DMS 273 treated with DMSO at 0.1 percent for 48 hours (cell line): ENCODE data around the gene CCIN.
"Not testable (repeated sequence)": the region's sequence is repeated elsewhere in the genome, so short reads cannot be mapped to it uniquely, and the experiment has no call there.

ENCODE experiments used
- DNase-seq: peaks from one replicate; lab custom pipeline; 2025; lab: John Stamatoyannopoulos, UW

The CCIN gene

DNA sequence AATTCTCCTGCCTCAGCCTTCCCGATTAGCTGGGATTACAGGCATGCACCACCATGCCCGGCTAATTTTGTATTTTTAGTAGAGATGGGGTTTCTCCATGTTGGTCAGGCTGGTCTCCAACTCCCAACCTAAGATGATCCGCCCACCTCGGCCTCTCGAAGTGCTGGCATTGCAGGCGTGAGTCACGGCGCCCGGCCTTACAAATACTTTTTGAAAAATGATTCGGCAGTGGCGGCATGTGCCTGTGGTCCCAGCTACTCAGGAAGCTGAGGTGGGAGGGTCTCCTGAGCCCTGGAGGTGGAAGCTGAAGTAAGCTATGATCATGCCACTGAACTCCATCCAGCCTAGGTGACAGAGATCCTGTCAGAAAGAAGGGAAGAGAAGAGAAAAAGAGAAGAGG, 9.1 kb upstream of the CCIN start:
- not testable (repeated sequence) for DNase-seq

DNA sequence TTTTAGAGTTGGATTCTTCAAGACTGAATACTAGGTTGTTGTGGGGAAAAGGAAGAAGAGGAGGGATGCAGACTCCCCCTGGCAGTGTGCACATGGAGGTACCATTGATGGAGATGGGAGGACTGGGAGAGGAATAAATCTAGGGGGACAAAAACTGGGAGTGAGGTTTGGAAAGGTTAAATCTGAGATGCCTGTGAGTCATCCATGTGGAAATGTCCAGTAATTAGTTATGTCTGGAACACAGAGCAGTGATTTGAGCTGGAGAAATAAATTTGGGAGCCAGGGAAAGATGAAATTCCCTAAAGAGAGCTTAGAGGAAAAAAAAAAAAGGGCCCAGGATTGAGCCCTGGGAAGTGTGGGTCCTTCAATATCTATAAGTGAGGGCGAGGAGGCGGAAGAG, 8.0 kb upstream of the CCIN start:
- DNase-seq, result no peak

DNA sequence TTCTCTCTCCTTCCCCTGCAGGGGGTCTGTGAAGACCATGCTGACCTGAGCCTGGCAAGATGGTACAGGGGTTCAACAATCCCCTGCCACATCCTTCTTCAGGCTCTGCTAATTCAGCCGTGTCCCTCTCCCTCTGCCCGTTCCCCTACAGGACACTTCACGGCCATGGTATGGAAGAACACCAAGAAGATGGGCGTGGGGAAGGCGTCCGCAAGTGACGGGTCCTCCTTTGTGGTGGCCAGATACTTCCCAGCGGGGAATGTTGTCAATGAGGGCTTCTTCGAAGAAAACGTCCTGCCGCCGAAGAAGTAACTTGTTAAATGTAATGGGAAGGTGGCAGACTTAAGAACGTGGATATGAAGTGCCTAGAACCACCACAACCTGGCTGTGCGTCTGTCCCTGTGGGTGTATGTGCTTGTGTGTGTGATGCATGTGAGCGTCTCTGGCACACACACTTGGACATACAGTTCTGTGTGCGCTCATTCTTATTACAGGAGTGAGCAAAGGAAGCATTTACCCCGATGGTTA, 6.9 kb upstream of the CCIN start:
- no peak for DNase-seq

DNA sequence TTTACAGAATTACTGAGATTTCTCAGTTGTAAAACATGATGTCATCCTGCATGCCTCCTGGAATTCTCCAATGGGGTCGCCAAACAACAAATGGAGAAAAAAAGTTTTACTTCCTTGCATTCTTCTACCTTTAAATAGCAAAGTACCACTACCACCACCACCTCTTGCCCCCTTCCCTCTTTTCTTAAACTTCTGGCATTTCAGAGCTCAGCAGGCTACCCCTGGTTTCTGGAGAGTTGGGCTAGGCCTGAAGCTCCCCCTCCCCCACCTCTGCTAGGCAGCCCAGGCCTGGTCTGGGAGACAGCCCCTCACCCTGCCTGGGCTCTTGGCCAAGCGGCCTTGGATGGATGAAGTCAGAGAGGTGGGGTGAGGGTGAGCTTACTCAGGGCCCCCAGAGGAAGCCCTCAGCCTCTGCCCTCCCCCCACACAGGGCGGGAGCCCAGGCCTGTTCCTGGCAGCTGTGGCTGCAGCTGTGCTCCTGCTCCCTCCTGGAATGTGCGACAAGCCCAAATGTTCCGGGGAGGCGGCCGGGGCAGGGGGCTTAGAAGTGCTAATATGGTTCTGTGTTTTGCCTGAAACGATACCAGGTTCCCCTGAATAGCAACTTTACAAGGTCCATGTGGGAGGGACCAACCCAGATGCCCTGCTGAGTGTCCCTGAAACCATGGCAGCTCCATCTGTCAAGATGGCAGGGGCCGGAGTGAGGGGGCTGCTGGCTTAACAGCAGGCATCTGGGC, 6.0 kb upstream of the CCIN start:
- peak; percentile 77 for DNase-seq

DNA sequence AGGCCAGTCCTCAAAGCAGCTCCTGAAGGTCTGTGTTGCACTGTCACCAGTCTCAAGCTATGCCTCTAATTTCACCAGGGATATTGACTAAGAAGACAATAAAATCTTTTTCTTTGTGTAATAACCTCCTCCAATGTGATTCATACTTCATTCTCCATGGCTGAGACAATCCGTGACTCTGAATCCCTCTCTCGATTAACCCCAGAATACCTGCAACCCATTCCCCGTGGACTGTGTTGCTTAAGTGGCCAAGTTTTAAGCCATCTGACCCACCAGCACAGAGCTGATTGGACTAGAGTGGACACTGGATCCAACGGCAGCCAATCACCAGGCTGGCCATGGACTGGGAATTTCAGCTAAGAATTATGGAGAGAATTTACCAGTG, 5.4 kb upstream of the CCIN start:
- peak; percentile 46 for DNase-seq

DNA sequence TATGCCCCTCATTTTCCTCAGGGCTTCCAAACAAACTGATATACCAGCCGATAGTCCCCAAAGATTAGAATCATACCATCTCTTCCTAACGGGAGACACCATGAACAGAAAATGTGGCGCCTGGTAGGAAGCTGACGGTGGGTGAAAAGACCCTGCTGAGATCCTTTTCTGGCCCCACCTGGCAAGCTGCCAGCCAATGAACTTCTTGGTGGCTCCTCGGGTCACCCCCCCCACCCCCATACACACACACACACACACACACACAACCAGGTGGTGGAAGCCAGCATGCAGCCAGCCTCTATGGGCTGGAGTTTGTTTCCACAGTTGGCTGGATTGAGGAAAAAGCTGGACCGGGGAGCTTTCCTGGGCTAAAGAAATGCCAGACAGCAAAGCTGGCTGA, 4.8 kb upstream of the CCIN start:
- no peak for DNase-seq

DNA sequence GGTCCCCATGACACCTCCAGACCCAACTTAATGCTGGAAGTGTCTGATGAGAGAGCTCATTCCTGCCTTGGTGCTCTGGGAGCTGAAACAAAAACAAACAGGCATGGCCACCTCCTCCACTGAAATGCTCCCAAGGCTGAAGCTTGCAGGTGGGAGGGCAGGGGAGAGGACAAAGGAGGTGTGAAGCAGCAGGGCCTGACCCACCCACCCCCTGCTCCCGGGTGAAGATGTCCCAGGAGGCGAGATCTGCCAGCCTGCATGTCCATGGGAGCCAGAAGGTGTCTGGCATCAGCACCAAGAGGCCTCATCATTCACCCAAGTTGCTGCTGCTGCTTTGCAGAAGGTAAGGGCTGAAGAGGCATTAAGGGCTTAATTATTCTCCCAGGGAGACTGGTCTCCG, 4.2 kb upstream of the CCIN start:
- no peak for DNase-seq

DNA sequence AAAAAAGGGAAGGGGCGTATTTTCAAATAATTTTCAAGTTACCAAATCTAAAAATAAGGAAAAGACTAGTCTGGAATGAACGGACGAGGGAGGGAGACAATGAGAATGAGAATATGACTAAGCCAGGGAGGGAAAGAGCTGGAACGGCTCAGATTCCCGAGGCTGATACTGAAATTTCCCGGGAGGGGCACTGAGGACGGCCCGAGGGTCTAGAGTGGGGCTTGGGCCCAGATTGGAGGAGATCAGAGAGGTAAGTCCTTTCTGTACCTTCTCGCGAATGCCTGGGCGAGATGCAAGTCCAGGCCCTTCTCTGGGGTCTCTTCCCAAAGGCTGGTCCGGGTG, 3.4 kb upstream of the CCIN start:
- no peak for DNase-seq

DNA sequence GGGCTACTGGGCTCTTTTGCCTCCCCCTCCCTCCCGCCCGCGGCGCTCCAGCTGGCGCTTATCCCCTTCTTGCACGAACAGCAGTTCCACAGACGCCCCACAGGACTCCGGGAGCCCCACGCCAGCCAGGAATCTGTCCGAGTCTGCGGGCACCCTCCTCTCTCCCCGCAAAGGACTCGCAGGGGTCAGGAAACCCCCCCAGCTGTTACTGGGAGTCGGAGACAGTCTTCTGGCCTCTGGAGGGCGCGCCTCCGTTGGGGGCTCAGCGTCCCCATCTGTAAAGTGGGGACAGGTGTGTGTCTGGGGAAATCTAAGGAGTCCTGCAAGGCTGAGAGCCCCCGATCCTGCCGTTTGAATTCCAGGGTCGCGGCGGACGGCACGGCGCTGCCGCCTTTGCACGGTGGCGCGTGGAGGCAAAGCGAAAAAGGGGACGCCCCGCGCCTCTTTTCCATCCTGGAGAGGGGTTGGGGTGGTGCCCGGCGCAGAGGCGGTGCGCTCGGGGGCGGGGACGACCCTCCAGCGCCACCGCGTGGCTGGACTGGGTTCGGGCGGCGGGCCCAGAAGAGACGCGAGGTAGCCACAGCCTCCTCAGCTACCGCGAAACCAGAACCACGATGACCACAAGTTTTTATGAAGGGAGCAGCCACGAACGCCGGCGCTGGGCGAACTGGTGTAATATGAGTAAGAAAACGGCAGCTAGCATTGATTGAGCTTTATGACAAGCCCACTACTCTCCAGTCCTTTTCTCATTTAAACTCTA, 2.8 kb upstream of the CCIN start:
- peak; percentile 65 for DNase-seq

DNA sequence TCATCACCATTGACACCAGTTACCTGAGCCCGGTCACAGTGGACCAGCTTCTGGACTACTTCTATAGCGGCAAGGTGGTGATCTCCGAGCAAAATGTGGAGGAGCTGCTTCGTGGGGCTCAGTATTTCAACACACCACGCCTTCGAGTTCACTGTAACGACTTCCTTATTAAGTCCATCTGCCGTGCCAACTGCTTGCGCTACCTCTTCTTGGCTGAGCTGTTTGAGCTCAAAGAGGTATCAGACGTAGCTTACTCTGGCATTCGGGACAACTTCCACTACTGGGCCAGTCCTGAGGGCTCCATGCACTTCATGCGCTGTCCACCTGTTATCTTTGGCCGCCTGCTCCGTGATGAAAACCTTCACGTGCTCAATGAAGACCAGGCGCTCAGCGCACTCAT, 520 bp downstream of the CCIN start:
- DNase-seq, result no peak

DNA sequence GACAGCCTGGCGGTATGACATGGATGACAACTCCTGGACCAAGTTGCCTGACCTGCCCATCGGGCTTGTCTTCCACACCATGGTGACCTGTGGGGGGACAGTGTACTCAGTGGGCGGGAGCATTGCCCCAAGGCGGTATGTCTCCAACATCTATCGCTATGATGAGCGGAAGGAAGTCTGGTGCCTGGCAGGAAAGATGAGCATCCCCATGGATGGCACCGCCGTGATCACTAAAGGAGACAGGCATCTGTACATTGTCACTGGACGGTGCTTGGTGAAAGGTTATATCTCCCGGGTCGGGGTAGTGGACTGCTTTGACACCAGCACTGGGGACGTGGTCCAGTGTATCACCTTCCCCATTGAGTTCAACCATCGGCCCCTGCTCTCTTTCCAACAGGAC, 1.3 kb downstream of the CCIN start:
- DNase-seq, result no peak

DNA sequence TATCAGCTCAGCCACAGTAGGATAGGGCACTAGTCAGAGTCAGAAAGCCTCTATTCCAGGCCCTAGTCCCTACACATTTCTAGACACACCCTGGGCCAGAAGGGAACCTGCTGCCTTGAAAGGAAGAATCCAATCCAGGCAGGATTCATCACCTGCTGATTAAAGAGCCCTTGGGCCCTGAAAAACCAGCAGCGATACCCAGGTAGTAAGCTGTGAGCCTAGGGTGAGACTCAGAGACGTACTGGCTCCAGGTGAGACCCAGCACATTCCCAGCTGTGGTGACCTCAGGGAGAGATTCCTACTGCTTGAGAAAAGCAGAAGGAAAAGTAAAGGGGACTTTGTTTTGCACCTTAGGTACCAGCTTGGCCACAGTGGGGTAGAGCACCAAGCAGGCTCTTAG, 4.7 kb downstream of the CCIN start:
- DNase-seq, result no peak

DNA sequence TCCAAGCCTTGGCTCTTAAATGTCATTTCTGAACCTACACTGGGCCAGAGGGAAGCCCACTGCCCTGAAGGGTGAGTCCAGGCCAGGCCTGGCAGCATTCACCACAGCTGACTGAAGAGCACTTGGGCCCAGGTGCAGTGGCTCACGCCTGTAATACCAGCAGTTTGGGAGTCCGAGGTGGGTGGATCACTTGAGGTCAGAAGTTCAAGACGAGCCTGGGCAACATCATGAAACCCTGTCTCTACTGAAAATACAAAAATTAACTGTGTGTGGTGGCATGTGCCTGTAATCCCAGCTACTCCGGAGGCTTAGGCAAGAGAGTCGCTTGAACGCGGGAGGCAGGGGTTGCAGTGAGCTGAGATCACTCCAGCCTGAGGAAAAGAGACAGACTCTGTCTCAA, 5.1 kb downstream of the CCIN start:
- no peak for DNase-seq

DNA sequence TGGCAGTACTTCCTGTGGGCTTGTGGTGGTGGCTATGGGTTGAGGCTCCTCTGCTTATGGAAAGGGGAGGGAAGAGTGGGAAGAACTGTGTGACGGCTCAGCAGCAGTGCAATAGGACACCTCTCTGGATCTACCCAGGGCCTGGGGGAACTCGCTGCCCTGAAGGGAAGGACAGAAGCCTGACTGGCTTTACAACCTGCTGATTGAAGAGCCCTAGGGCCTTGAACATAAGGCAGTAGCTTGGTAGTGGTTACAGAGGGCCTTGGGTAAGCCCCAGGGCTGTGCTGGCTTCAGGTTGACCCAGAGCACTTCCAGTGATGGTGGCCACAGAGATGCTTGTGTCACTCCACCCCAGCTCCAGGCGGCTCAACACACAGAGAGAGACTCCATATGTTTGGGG, 5.5 kb downstream of the CCIN start:
- no peak for DNase-seq

DNA sequence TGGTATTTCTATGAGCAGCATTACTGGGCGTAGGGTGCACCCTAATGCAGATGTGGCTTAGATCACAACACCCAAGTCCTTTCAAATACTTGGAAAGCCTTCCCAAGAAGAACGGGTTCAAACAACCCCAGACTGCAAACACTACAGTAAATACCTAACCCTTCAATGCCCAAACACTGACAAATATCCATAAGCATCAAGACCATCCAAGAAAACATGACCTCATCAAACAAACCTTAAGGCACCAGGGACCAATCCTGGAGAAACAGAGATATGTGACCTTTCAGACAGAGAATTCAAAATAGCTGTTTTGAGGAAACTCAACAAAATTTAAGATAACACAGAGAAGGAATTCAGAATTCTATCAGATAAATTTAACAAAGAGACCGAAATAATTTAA, 6.0 kb downstream of the CCIN start:
- not testable (repeated sequence) for DNase-seq

DNA sequence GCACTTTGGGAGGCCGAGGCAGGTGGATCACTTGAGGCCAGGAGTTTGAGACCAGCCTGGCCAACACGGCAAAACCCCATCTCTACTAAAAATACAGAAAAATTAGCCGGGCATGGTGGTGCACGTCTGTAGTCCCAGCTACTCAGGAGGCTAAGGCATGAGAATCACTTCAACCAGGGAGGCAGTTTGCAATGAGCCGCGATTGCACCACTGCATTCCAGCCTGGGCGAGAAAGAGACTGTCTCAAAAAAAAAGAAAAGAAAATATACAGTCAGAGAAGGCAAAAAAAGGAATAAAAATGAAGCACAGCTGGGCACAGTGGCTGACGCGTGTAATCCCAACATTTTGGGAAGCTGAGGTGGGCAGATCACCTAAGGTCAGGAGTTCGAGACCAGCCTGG, 7.3 kb downstream of the CCIN start:
- not testable (repeated sequence) for DNase-seq

DNA sequence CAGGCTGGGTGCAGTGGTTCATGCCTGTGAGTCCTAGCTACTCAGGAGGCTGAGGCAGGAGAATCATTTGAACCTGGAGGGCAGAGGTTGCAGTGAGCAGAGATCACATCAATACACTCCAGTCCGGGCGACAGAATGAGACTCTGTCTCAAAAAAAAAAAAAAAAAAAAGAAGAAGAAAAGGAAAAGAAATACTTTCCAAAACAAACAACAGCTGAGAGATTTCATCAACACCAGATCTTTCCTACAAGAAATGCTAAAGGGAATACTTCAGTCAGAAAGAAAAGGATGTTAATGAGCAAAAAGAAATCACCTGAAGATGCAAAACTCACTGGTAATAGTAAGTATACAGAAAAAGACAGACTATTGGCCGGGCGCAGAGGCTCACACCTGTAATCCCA, 8.4 kb downstream of the CCIN start:
- no peak for DNase-seq

DNA sequence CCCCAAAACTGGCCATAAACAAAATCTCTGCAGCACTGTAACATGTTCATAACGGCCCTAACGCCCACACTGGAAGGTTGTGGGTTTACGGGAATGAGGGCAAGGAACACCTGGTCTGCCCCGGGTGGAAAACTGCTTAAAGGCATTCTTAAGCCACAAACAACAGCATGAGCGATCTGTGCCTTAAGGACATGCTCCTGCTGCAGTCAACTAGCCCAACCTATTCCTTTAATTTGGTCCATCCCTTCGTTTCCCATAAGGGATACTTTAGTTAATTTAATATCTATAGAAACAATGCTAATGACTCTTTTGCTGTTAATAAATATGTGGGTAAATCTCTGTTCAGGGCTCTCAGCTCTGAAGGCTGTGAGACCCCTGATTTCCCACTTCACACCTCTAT, 11.1 kb downstream of the CCIN start:
- not testable (repeated sequence) for DNase-seq

DNA sequence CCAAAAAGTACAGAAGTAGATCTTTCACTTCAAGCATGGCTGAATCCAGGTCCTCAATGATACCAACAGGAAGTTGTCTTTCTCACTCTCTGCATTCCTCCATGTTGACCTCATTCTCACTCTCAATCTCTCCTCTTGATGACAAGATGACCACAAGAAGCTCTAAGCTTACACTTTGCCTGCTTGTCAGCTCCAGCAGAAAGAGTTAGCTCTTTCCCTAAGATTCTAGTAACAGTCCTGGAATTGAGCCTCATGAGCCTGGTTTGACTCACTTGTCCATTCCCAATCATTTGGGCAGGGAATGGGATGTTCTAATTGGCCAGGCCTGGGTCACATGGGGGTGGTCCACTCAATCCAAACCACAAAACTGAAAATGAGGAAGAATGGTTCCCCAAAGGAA, 18.2 kb downstream of the CCIN start:
- DNase-seq, result no peak

DNA sequence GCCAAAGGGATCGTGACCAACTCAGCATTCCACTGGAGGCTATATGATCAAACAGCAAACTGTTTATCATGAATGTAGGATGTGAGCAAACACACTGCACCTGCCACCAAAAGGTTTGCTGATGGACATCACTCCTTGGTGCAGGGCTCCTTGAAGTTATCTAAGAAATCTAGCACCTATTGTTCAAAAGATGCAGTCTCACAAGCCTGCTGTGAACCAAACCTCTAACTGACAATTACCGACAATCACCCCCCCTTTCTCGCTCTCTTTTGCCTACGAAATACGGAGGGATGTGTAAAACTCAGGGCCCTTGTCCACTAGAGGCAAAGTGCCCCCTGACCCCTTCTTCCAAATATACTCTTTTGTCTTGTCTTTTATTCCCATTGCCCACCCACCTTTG, 19.0 kb downstream of the CCIN start:
- DNase-seq, result no peak

DNA sequence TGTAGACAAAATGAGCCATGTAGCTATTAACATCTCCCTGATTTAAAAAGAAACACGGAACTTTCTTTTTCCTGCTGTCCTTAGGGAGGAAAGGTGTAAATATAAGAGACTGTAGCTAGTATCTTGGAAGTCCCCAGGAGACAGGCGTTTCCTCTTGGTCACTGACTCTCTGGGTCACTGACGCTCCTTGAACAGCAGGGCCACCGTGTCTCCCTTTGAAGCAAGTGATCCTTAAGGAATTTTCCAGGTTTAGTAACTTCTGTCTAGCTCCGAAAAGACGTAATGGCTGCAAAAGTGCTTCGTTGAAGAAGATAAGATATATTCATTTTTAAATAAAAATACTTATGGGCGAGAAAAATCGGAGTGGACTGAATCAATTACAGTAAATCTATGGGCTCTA, 20.8 kb downstream of the CCIN start:
- DNase-seq, result no peak

DNA sequence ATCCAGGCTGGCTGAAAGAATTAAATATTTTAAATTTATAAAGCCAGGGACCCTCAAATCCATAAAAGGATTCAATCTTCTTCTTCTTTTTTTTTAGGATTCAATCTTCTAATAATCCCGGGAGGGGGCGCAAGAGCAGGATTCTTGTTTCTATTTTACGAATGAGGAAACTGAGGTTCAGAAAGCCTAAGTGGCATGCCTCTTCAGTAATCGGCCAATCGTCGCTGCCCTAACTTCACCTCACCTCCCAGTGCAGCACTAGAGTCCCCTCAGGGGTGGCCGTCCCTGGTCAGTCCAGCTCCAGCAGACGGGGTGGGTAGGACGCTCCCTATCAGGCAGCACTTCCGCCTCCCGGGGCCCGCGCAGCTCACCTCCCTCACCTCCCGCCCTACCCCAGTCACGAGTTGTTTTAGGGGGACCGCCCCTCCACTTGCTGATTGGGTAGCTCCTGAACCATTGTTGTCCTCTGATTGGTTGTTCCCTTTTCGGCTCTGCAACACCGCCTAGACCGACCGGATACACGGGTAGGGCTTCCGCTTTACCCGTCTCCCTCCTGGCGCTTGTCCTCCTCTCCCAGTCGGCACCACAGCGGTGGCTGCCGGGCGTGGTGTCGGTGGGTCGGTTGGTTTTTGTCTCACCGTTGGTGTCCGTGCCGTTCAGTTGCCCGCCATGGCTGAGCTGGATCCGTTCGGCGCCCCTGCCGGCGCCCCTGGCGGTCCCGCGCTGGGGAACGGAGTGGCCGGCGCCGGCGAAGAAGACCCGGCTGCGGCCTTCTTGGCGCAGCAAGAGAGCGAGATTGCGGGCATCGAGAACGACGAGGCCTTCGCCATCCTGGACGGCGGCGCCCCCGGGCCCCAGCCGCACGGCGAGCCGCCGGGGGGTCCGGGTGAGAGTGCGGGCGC, 21.5 kb downstream of the CCIN start, which contains the start of gene CLTA:
TSS of gene CLTA (plus strand) at position 534 of the 902 bp plus-strand sequence. CDS start at position 670, 136 bp downstream.
- peak; percentile 97 for DNase-seq

DNA sequence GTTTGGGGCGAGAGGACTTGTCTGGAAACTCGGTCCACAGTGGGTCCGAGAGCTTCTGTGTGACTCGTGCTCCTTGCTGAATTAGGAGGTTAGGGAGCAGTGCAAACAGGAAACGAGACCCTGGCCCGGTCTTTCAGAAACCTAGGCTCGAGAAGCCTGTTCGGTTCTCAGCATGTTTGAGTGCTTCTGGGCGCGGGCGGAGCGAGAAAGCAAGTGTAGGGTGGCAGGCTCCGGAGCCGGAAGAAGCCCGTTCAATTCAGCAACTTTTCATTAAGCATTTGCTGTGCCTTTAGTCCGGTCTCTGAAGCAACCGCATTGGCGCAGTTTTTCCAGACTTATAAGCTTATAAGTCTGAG, 22.1 kb downstream of the CCIN start:
- no peak for DNase-seq
